Left lung (tissue), 10 donors: ENCODE data around the gene DNASE1L2. TPM values are rescaled to one million over a fixed set of nuclear protein-coding genes. Genes with fewer than 3 reads are reported as not detected.
A peak's percentile ranks its signal among the peaks of the same experiment; 100 is the strongest.
"Not testable (repeated sequence)": the region's sequence is repeated elsewhere in the genome, so short reads cannot be mapped to it uniquely, and the experiment has no call there.

ENCODE experiments used
- ATAC-seq: fragments of 200-7000 bp; cut with Tn5 transposase; one replicate; pipeline ENCODE4 v1.9.1; 2020; ENCODE audit warnings: moderate library complexity
- DNase-seq, 4 donors: peaks; one replicate each; pipeline ENCODE4 v3.0.0-alpha.2; 2013 to 2020
- H3K27ac ChIP-seq, 2 donors: fragments of 200-600 bp; sonication (generic) in 1 of 2; one replicate each; pipeline versions ENCODE4 v1.5.0 to v1.8.0; 2020 to 2021
- H3K27me3 ChIP-seq, 2 donors: fragments of 200-600 bp; sonication (generic) in 1 of 2; one replicate each; pipeline versions ENCODE4 v1.5.0 to v1.8.0; 2020 to 2021
- H3K36me3 ChIP-seq, 2 donors: fragments of 200-600 bp; sonication (generic) in 1 of 2; one replicate each; pipeline versions ENCODE4 v1.5.0 to v1.8.0; 2020 to 2021
- H3K4me1 ChIP-seq, 2 donors: fragments of 200-600 bp; one replicate each; pipeline ENCODE4 v1.8.0; 2021
- H3K4me3 ChIP-seq, 2 donors: fragments of 200-600 bp; sonication (generic) in 1 of 2; one replicate each; pipeline versions ENCODE4 v1.5.0 to v1.8.0; 2020 to 2021; ENCODE audit warnings: mild to moderate bottlenecking in 1 of 2
- H3K9me3 ChIP-seq, 2 donors: fragments of 200-600 bp; sonication (generic) in 1 of 2; one replicate each; pipeline versions ENCODE4 v1.5.0 to v1.8.0; 2020 to 2021
- CTCF ChIP-seq, 2 donors: fragments of 200-600 bp; sonication (generic) in 1 of 2; IDR thresholded peaks; one replicate each; pipeline versions ENCODE4 v1.5.0 to v1.8.0; 2021; ENCODE audit warnings: antibody characterized with exemption in 2 of 2
- intact Hi-C, 2 donors: fragments of 100-400 bp; cut with DNase I; formaldehyde crosslinking; loops; one replicate each; pipeline versions ENCODE4 v1.11.2 to v1.14.2; 2022
- polyA plus RNA-seq, 6 donors: library from polyadenylated mRNA; unstranded; fragments of 120-200 nt; gene quantifications; one replicate each; pipeline ENCODE4 v1.2.1, GENCODE V29; 2013; ENCODE audit not compliant: insufficient read length in 6 of 6
- total RNA-seq, 2 donors: library from RNA; stranded (reverse); fragmentation: NEBNext Ultra II Directional; extraction: Animal tissue kit (Norgen Biotek cat#: 25700); gene quantifications; one replicate each; pipeline ENCODE4 v1.2.1, GENCODE V29; 2021
- donor health status: DM: no; HTN: yes; CAD: no.
- donor health status: DM: no; HTN: no; CAD: no.

DNASE1L2 gene
- total and polyA plus RNA-seq, 8 donors, result 0.27 to 1.7 (median 0.99) TPM

DNA sequence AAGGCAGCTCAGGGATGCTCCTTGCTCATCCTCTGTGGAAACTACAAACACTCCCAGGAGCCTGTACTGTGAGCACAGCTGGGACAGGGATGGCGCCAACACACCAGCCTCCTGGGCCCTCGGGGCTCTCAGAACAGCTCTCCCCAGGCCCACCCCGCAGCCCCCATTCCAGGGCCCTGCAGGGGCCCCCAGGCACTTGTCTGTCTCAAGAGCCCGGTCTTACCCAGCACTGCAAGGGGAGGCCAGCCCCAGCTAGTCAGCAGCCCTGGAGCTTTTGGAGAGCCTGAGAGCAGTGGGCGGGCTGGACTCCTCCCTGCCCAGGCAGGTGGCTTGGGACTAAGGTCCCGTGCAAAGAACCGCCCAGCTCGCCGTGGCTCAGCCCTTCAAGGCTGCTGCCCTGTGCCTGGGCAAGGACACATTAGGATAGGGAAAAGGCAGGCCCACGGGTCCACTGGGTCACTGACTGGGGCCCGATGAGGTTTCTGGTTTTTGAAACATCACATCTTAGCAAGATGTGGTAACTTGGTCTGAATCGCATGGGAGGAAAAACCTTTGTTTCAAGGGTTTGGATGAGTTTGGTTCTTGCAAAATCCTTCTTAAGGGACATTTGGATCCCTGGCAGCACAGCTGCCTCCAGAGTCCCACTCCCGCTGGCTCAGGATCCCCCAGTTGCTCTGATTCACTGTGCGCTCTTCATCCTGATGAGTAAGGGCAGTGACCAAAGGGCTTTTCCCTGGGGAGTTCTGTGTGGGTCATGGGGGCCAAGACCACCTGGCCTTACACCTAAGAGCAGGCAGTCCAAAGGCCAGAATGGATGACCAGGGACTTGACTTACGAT lies 2.8 kb downstream of the DNASE1L2 start:
- H3K4me3 ChIP-seq, result no peak overlapping the region
- no peak overlapping the region for H3K27ac ChIP-seq
- DNase-seq (no peak), ATAC-seq (peak; percentile 49)
- H3K36me3 ChIP-seq, result peaks cover 0 to 82% of the 10 kb centered on the region in 2 donors
- peaks cover 16 to 36% of the 10 kb centered on the region in 2 donors for H3K27me3 ChIP-seq
- intact Hi-C loops, result no loop called here
- TF ChIP-seq CTCF (IDR thresholded peaks at IDR 0.05), result no peak
- no peaks in the 10 kb centered on the region for H3K9me3 ChIP-seq
- peaks cover 15 to 32% of the 10 kb centered on the region in 2 donors for H3K4me1 ChIP-seq

- DNase-seq, H3K9me3 ChIP-seq, H3K27ac ChIP-seq, ATAC-seq, intact Hi-C loops, H3K4me3 ChIP-seq: not testable (repeated sequence)
- Histone ChIP-seq H3K27me3 (peaks cover 16 to 35% of the 10 kb centered on the region in 2 donors), H3K36me3 (peaks cover 0 to 82% of the 10 kb centered on the region in 2 donors), H3K4me1 (peaks cover 15 to 32% of the 10 kb centered on the region in 2 donors)
Observed at GRCh38 chr16:2240331-2240730, 4.1 kb downstream of the DNASE1L2 start.

DNA sequence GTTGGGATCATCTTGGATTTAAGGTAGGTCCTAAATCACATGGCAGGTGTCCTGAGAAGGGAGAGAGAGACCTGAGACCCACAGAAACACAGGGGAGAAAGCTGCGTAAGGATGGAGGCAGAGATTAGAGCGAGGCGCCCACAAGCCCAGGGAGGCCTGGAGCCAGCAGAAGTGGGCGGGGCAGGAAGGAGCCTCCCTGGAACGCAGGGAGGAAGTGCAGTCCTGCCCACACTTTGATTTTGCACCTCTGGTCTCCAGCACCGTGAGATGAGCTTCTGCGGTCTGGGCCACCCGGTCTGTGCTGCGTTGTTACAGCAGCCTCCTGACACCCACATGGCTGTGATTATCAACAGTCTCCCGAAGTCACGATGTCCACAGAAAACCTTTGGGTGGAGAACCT lies 6.4 kb downstream of the DNASE1L2 start:
- DNase-seq (no peak), ATAC-seq (no peak)
- no peak for TF ChIP-seq CTCF (IDR thresholded peaks at IDR 0.05)
- no peaks in the 10 kb centered on the region for H3K9me3 ChIP-seq
- peaks cover 0 to 93% of the 10 kb centered on the region in 2 donors for H3K36me3 ChIP-seq
- H3K27me3 ChIP-seq, result peaks cover 5 to 12% of the 10 kb centered on the region in 2 donors
- intact Hi-C loops, result no loop called here
- no peak overlapping the region for H3K4me3 ChIP-seq
- H3K4me1 ChIP-seq, result peaks cover 2 to 13% of the 10 kb centered on the region in 2 donors
- H3K27ac ChIP-seq, result no peak overlapping the region

- intact Hi-C loops, result no loop called here
- ATAC-seq, result no peak
- Histone ChIP-seq H3K4me3 (no peak overlapping the region), H3K27ac (no peak overlapping the region), H3K9me3 (no peaks in the 10 kb centered on the region), H3K36me3 (peaks cover 0 to 92% of the 10 kb centered on the region in 2 donors), H3K4me1 (peaks cover 0 to 8% of the 10 kb centered on the region in 2 donors), H3K27me3 (peaks cover 0 to 7% of the 10 kb centered on the region in 2 donors)
- no peak for TF ChIP-seq CTCF (IDR thresholded peaks at IDR 0.05)
- no peak for DNase-seq
Observed at GRCh38 chr16:2243031-2243528, 6.8 kb downstream of the DNASE1L2 start.

GRCh38 chr16:2243781-2244180 lies 7.5 kb downstream of the DNASE1L2 start:
- Histone ChIP-seq H3K4me1 (peaks cover 0 to 6% of the 10 kb centered on the region in 2 donors), H3K4me3 (no peak overlapping the region), H3K9me3 (no peaks in the 10 kb centered on the region), H3K27me3 (peaks cover 0 to under 1% of the 10 kb centered on the region in 2 donors), H3K27ac (no peak overlapping the region), H3K36me3 (peaks cover 0 to 85% of the 10 kb centered on the region in 2 donors)
- TF ChIP-seq CTCF (IDR thresholded peaks at IDR 0.05), result no peak
- intact Hi-C loops, result no loop called here
- ATAC-seq (no peak), DNase-seq (no peak)
